Chondrocyte (in vitro differentiated cells): ENCODE data around the gene YWHAE. TPM values are rescaled to one million over a fixed set of nuclear protein-coding genes. Genes with fewer than 3 reads are reported as not detected.

Source experiments
- DNase-seq: peaks from one replicate; pipeline ENCODE4 v3.0.0; 2021; ENCODE audit warnings: mixed read lengths, low spot score
- H3K27ac Mint-ChIP-seq: one replicate; pipeline ENCODE4 v1.8.0; 2021; ENCODE audit warnings: mild to moderate bottlenecking, moderate library complexity, mixed read lengths; ENCODE audit not compliant: unreplicated experiment
- H3K27me3 Mint-ChIP-seq: 2 replicates; pipeline ENCODE4 v1.8.0; 2021; ENCODE audit warnings: low read depth, mixed read lengths
- H3K36me3 Mint-ChIP-seq: 2 replicates; pipeline ENCODE4 v1.8.0; 2021; ENCODE audit warnings: low read depth, mixed read lengths
- H3K4me1 Mint-ChIP-seq: 2 replicates; pipeline ENCODE4 v1.8.0; 2021; ENCODE audit warnings: low read depth, mild to moderate bottlenecking, mixed read lengths
- H3K4me3 Mint-ChIP-seq: one replicate; pipeline ENCODE4 v1.8.0; 2021; ENCODE audit warnings: mild to moderate bottlenecking, moderate library complexity, mixed read lengths; ENCODE audit not compliant: unreplicated experiment
- H3K9me3 Mint-ChIP-seq: 2 replicates; pipeline ENCODE4 v1.8.0; 2021; ENCODE audit warnings: low read depth, mixed read lengths
- total RNA-seq: library from RNA; stranded (reverse); gene quantifications from 3 replicates; pipeline ENCODE4 v1.2.1, GENCODE V29; 2021
- TF ChIP-seq, protein P1 (sequence below): fragments of 200-600 bp; sonication (generic); IDR thresholded peaks from 2 replicates; pipeline ENCODE4 v1.5.0; 2021; ENCODE audit warnings: antibody characterized with exemption, mild to moderate bottlenecking, moderate library complexity

YWHAE gene
- total RNA-seq, 1 donor from 2014 or later = 362 TPM

- H3K4me3 Mint-ChIP-seq = no peak overlapping the region
- H3K4me1 Mint-ChIP-seq = peaks cover 51% of the 10 kb centered on the region
- TF ChIP-seq, protein P1, sequence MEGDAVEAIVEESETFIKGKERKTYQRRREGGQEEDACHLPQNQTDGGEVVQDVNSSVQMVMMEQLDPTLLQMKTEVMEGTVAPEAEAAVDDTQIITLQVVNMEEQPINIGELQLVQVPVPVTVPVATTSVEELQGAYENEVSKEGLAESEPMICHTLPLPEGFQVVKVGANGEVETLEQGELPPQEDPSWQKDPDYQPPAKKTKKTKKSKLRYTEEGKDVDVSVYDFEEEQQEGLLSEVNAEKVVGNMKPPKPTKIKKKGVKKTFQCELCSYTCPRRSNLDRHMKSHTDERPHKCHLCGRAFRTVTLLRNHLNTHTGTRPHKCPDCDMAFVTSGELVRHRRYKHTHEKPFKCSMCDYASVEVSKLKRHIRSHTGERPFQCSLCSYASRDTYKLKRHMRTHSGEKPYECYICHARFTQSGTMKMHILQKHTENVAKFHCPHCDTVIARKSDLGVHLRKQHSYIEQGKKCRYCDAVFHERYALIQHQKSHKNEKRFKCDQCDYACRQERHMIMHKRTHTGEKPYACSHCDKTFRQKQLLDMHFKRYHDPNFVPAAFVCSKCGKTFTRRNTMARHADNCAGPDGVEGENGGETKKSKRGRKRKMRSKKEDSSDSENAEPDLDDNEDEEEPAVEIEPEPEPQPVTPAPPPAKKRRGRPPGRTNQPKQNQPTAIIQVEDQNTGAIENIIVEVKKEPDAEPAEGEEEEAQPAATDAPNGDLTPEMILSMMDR = no peak
- no peaks in the 10 kb centered on the region for H3K9me3 Mint-ChIP-seq
- peaks cover 8% of the 10 kb centered on the region for H3K36me3 Mint-ChIP-seq
- peak overlapping the region; percentile 8 for H3K27ac Mint-ChIP-seq
- H3K27me3 Mint-ChIP-seq = no peaks in the 10 kb centered on the region
- DNase-seq = no peak
Observed at GRCh38 chr17:1368588-1368987, 31.4 kb downstream of the YWHAE start.

GRCh38 chr17:1367351-1367745 lies 32.7 kb downstream of the YWHAE start:
- no peak for DNase-seq
- H3K4me3 Mint-ChIP-seq = no peak overlapping the region

DNA sequence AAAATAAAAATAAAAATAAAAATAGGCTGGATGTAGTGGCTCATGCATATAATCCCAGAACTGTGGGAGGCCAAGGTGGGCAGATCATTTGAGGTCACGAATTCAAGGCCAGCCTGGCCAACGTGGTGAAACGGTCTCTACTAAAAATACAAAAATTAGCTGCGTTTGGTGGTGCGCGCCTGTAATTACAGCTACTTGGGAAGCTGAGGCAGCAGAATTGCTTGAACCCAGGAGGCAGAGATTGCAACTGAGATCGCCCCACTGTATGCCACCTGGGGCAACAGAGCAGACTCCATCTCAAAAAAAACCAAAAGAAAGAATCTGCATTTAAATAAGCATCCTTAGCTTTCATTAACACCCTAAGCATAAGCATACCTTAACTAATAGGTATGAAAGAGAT lies 33.8 kb downstream of the YWHAE start:
- no peak for DNase-seq
- TF ChIP-seq, protein P1 = no peak
- H3K9me3 Mint-ChIP-seq = no peaks in the 10 kb centered on the region
- no peak overlapping the region for H3K4me3 Mint-ChIP-seq
- H3K27me3 Mint-ChIP-seq = no peaks in the 10 kb centered on the region
- H3K27ac Mint-ChIP-seq = peak overlapping the region; percentile 91
- peaks cover 55% of the 10 kb centered on the region for H3K4me1 Mint-ChIP-seq
- peaks cover 8% of the 10 kb centered on the region for H3K36me3 Mint-ChIP-seq

More at GRCh38 chr17:1367351-1367745, 32.7 kb downstream of the YWHAE start:
- peaks cover 8% of the 10 kb centered on the region for H3K36me3 Mint-ChIP-seq
- TF ChIP-seq, protein P1 = no peak
- H3K27me3 Mint-ChIP-seq = no peaks in the 10 kb centered on the region
- H3K4me1 Mint-ChIP-seq = peaks cover 54% of the 10 kb centered on the region
- H3K9me3 Mint-ChIP-seq = no peaks in the 10 kb centered on the region
- peak overlapping the region; percentile 91 for H3K27ac Mint-ChIP-seq

- H3K36me3 Mint-ChIP-seq = peaks cover 10% of the 10 kb centered on the region
- H3K9me3 Mint-ChIP-seq = no peaks in the 10 kb centered on the region
- TF ChIP-seq, protein P1 = peak; percentile 91
- peak overlapping the region; percentile 59 for H3K27ac Mint-ChIP-seq
- H3K4me1 Mint-ChIP-seq = peaks cover 55% of the 10 kb centered on the region
- H3K4me3 Mint-ChIP-seq = no peak overlapping the region
- H3K27me3 Mint-ChIP-seq = no peaks in the 10 kb centered on the region
- DNase-seq = no peak
Observed at GRCh38 chr17:1365445-1366039, 34.5 kb downstream of the YWHAE start.

- Mint-ChIP-seq H3K9me3 (no peaks in the 10 kb centered on the region), H3K27me3 (no peaks in the 10 kb centered on the region), H3K36me3 (peaks cover 10% of the 10 kb centered on the region), H3K4me3 (no peak overlapping the region), H3K27ac (peak overlapping the region; percentile 9), H3K4me1 (peaks cover 59% of the 10 kb centered on the region)
- TF ChIP-seq, protein P1 = no peak
- no peak for DNase-seq
Observed at GRCh38 chr17:1362964-1363363, 37.1 kb downstream of the YWHAE start.
